IMR-90 (cell line): ENCODE data around the gene RAPGEF5.

ENCODE experiments used
- BHLHE40 ChIP-seq: fragments of 150-350 bp; IDR thresholded peaks from 2 replicates; pipeline ENCODE4 v1.6.1; 2016; ENCODE audit warnings: mild to moderate bottlenecking, low read depth, low read length
- CEBPB ChIP-seq: IDR thresholded peaks from 2 replicates; pipeline ENCODE4 v1.6.1; 2012; ENCODE audit warnings: low read depth, low read length, improper control_type of control experiment
- CTCF ChIP-seq: conservative IDR thresholded peaks from 2 replicates; pipeline ENCODE4 v1.5.1; 2012; ENCODE audit warnings: mild to moderate bottlenecking, low read depth, low read length, improper control_type of control experiment
- FOS ChIP-seq: fragments of 150-350 bp; IDR thresholded peaks from 2 replicates; pipeline ENCODE4 v1.6.1; 2016; ENCODE audit warnings: low read depth, low read length
- MAFK ChIP-seq: IDR thresholded peaks from 2 replicates; pipeline ENCODE4 v1.6.1; 2012; ENCODE audit warnings: low read depth, low read length, improper control_type of control experiment
- MAZ ChIP-seq: IDR thresholded peaks from 2 replicates; pipeline ENCODE4 v1.6.1; 2012; ENCODE audit warnings: low read depth, mild to moderate bottlenecking, low read length, improper control_type of control experiment, moderate library complexity, borderline replicate concordance
- MXI1 ChIP-seq: IDR thresholded peaks from 2 replicates; pipeline ENCODE4 v1.6.1; 2012; ENCODE audit warnings: low read depth, mild to moderate bottlenecking, low read length, moderate library complexity, borderline replicate concordance
- NFE2L2 ChIP-seq: fragments of 150-350 bp; IDR thresholded peaks from 2 replicates; pipeline ENCODE4 v1.6.1; 2016; ENCODE audit warnings: low read depth, mild to moderate bottlenecking, low read length
- POLR2A ChIP-seq: IDR thresholded peaks from 2 replicates; pipeline ENCODE4 v1.6.1; 2012; ENCODE audit warnings: mild to moderate bottlenecking, low read depth, low read length
- RAD21 ChIP-seq: IDR thresholded peaks from 2 replicates; pipeline ENCODE4 v1.6.1; 2012; ENCODE audit warnings: low read length, improper control_type of control experiment
- RCOR1 ChIP-seq: IDR thresholded peaks from 2 replicates; pipeline ENCODE4 v1.6.1; 2012; ENCODE audit warnings: mild to moderate bottlenecking, low read length, improper control_type of control experiment; ENCODE audit not compliant: insufficient replicate concordance
- RFX5 ChIP-seq: IDR thresholded peaks from 2 replicates; pipeline ENCODE4 v1.8.0; 2012; ENCODE audit warnings: low read depth, mild to moderate bottlenecking, low read length, moderate library complexity
- SMC3 ChIP-seq: fragments of 150-350 bp; IDR thresholded peaks from 2 replicates; pipeline ENCODE4 v1.6.1; 2016; ENCODE audit warnings: low read depth, mild to moderate bottlenecking, antibody characterized with exemption, low read length, moderate library complexity
- USF2 ChIP-seq: fragments of 150-350 bp; IDR thresholded peaks from 2 replicates; pipeline ENCODE4 v1.6.1; 2017; ENCODE audit warnings: mild to moderate bottlenecking, antibody characterized with exemption, low read length, low read depth

GRCh38 chr7:22173685-22174573, 183.0 kb downstream of the RAPGEF5 start:
- no peak for TF ChIP-seq CEBPB
- no peak for TF ChIP-seq MXI1
- no peak for TF ChIP-seq CTCF
- no peak for TF ChIP-seq POLR2A
- TF ChIP-seq USF2, result no peak
- no peak for TF ChIP-seq MAFK
- TF ChIP-seq RFX5, result no peak
- TF ChIP-seq FOS, result no peak
- TF ChIP-seq SMC3, result no peak
- no peak for TF ChIP-seq RCOR1
- TF ChIP-seq RAD21, result no peak
- TF ChIP-seq MAZ, result no peak
- TF ChIP-seq NFE2L2, result no peak
- TF ChIP-seq BHLHE40, result no peak
